T-cell (primary cell): ENCODE data around the gene CRTC1. TPM values are rescaled to one million over a fixed set of nuclear protein-coding genes. Genes with fewer than 3 reads are reported as not detected.

ENCODE experiments used
- ATAC-seq, 4 experiments: fragments of 200-7000 bp in 3 of 4; fragments of 150-1000 bp in 1 of 4; cut with Tn5 transposase; replicated peaks in 1 of 4; 1 replicate in 3 of 4; 2 replicates in 1 of 4; pipeline ENCODE4 v1.10.0; 2021; ENCODE audit warnings: moderate library complexity in 3 of 4, mild to moderate bottlenecking in 2 of 4, moderate number of reproducible peaks in 1 of 4
- CTCF ChIA-PET, 2 donors: fragments of 300-600 bp; sonication (Branson Sonifier 250); formaldehyde crosslinking; loops; one replicate each; lab custom pipeline; 2022; ENCODE audit warnings: antibody characterized with exemption in 2 of 2; lab: Charles Lee
- POLR2A ChIA-PET, 2 donors: fragments of 300-600 bp; sonication (Branson Sonifier 250); formaldehyde crosslinking; loops; one replicate each; lab custom pipeline; 2022; ENCODE audit warnings: antibody characterized with exemption in 2 of 2; lab: Charles Lee
- DNase-seq, 35 experiments: peaks; one replicate each; pipeline versions ENCODE4 v3.0.0 to v3.0.0-alpha.2; 2013 to 2023
- H3K27ac ChIP-seq: one replicate; pipeline ENCODE4 v1.5.1; 2013; ENCODE audit warnings: low read length
- H3K27me3 ChIP-seq, 2 experiments: replicated peaks in 1 of 2; 1 replicate in 1 of 2; 2 replicates in 1 of 2; pipeline versions ENCODE4 v1.6.1 to v1.7.0; 2013; ENCODE audit warnings: low read length in 1 of 2, mixed read lengths in 1 of 2; ENCODE audit not compliant: control insufficient read depth in 2 of 2, insufficient read depth in 2 of 2; ENCODE audit errors: extremely low read depth in 1 of 2
- H3K36me3 ChIP-seq, 2 donors: 1 replicate in 1 of 2; 2 replicates in 1 of 2; pipeline versions ENCODE4 v1.6.1 to v1.7.0; 2013; ENCODE audit warnings: low read length in 1 of 2; ENCODE audit not compliant: control insufficient read depth in 2 of 2, insufficient read depth in 1 of 2; ENCODE audit errors: extremely low read depth in 1 of 2
- H3K4me1 ChIP-seq, 2 experiments: 1 replicate in 1 of 2; 2 replicates in 1 of 2; pipeline versions ENCODE4 v1.6.1 to v1.7.0; 2013; ENCODE audit warnings: low read length in 2 of 2, mixed read lengths in 1 of 2; ENCODE audit not compliant: insufficient read depth in 2 of 2, control insufficient read depth in 1 of 2; ENCODE audit errors: extremely low read depth in 1 of 2
- H3K4me3 ChIP-seq, 2 donors: 1 replicate in 1 of 2; 2 replicates in 1 of 2; pipeline versions ENCODE4 v1.5.1 to v1.7.0; 2013; ENCODE audit warnings: mild to moderate bottlenecking in 2 of 2, low read length in 1 of 2, moderate library complexity in 1 of 2; ENCODE audit not compliant: control insufficient read depth in 1 of 2; ENCODE audit errors: extremely low read depth in 1 of 2
- H3K9me3 ChIP-seq: 2 replicates; pipeline ENCODE4 v1.7.0; 2013
- H3K27ac Mint-ChIP-seq, 2 donors: one replicate each; pipeline ENCODE4 v1.8.0; 2020 to 2021; ENCODE audit warnings: mild to moderate bottlenecking in 2 of 2, mixed read lengths in 2 of 2
- H3K27me3 Mint-ChIP-seq, 2 donors: one replicate each; pipeline ENCODE4 v1.8.0; 2021 to 2022; ENCODE audit warnings: mixed read lengths in 2 of 2
- H3K36me3 Mint-ChIP-seq: one replicate; pipeline ENCODE4 v1.8.0; 2021; ENCODE audit warnings: mixed read lengths
- H3K4me1 Mint-ChIP-seq, 3 donors: one replicate each; pipeline ENCODE4 v1.8.0; 2020 to 2022; ENCODE audit warnings: mixed read lengths in 3 of 3, mild to moderate bottlenecking in 1 of 3
- H3K4me3 Mint-ChIP-seq, 3 donors: one replicate each; pipeline ENCODE4 v1.8.0; 2020 to 2022; ENCODE audit warnings: mild to moderate bottlenecking in 3 of 3, mixed read lengths in 3 of 3, moderate library complexity in 3 of 3
- H3K9me3 Mint-ChIP-seq, 3 donors: one replicate each; pipeline ENCODE4 v1.8.0; 2020 to 2022; ENCODE audit warnings: mixed read lengths in 3 of 3
- WGBS: methylation state at CpG from one replicate; pipeline ENCODE4 v1.1.5; 2013; ENCODE audit warnings: missing lambda C conversion rate; ENCODE audit not compliant: insufficient coverage; 5-methylcytosine and 5-hydroxymethylcytosine counted together
- total RNA-seq, 35 experiments: library from RNA in 6 of 35; stranded (reverse) in 6 of 35; fragments of 120-200 nt in 1 of 35; gene quantifications; one replicate each; pipeline versions ENCODE4 v1.2.1 to v1.2.4 and lab custom pipeline; 2013 to 2026

CRTC1 gene
- total RNA-seq, 5 donors from 2014 or later (not counting 1 experiment from before 2014, with no cell fraction given), result 19.6 to 26.9 (median 25.0) TPM

GRCh38 chr19:18662972-18663732, 20.3 kb upstream of the CRTC1 start:
- no peak for ATAC-seq
- no peaks in the 10 kb centered on the region for H3K9me3 ChIP-seq
- ChIA-PET CTCF (interaction anchor here in 1 of 2 donors (0.6 kb wide), 1 partner anchor 14 kb away, joined by 4 read pairs; no protein-coding TSS in a partner anchor), POLR2A (no interaction called here)
- H3K36me3 Mint-ChIP-seq, result peaks cover 10% of the 10 kb centered on the region
- no peaks in the 10 kb centered on the region for H3K9me3 Mint-ChIP-seq
- peaks cover 26 to 28% (median 27%) of the 10 kb centered on the region in 3 donors for H3K4me1 Mint-ChIP-seq
- peaks cover 3 to 5% of the 10 kb centered on the region in 2 donors for H3K36me3 ChIP-seq
- 85% methylated on average over 11 of the region's 15 CpGs for whole genome bisulfite sequencing
- H3K27ac ChIP-seq, result no peak overlapping the region
- H3K4me3 Mint-ChIP-seq, result peak overlapping the region in 1 of 3 donors; percentile 70
- no peak overlapping the region for H3K27ac Mint-ChIP-seq
- H3K27me3 ChIP-seq, result no peaks in the 10 kb centered on the region
- H3K4me3 ChIP-seq, result no peak overlapping the region
- peaks cover 2 to 26% of the 10 kb centered on the region in 2 experiments for H3K4me1 ChIP-seq
- no peak for DNase-seq
- H3K27me3 Mint-ChIP-seq, result no peaks in the 10 kb centered on the region

GRCh38 chr19:18663940-18664530, 19.4 kb upstream of the CRTC1 start:
- ATAC-seq (peak; percentile 36 to 84 (median 62)), DNase-seq (peak in 19 of 35 experiments; percentile 9 to 54 (median 20))
- no peaks in the 10 kb centered on the region for H3K27me3 Mint-ChIP-seq
- H3K4me3 Mint-ChIP-seq, result peak overlapping the region in 2 of 3 donors; percentile 21 to 70
- H3K4me3 ChIP-seq, result peak overlapping the region in 1 of 2 donors; percentile 52
- no peak overlapping the region for H3K27ac ChIP-seq
- H3K9me3 ChIP-seq, result no peaks in the 10 kb centered on the region
- H3K4me1 ChIP-seq, result peaks cover 2 to 26% of the 10 kb centered on the region in 2 experiments
- H3K4me1 Mint-ChIP-seq, result peaks cover 18 to 21% (median 20%) of the 10 kb centered on the region in 3 donors
- peaks cover 10% of the 10 kb centered on the region for H3K36me3 Mint-ChIP-seq
- no peaks in the 10 kb centered on the region for H3K9me3 Mint-ChIP-seq
- WGBS, result 54% methylated on average over 14 of the region's 14 CpGs
- H3K27me3 ChIP-seq, result no peaks in the 10 kb centered on the region
- CTCF ChIA-PET, result no interaction called here
- peak overlapping the region in 1 of 2 donors; percentile 82 for H3K27ac Mint-ChIP-seq
- H3K36me3 ChIP-seq, result peaks cover 7 to 14% of the 10 kb centered on the region in 2 donors
- POLR2A ChIA-PET, result interaction anchor here in 1 of 2 donors (0.6 kb wide), 1 partner anchor 165 kb away, joined by 3 read pairs; no protein-coding TSS in a partner anchor

GRCh38 chr19:18665771-18666202, 17.7 kb upstream of the CRTC1 start:
- peaks cover 15 to 18% (median 16%) of the 10 kb centered on the region in 3 donors for H3K4me1 Mint-ChIP-seq
- H3K27ac Mint-ChIP-seq, result no peak overlapping the region
- no peaks in the 10 kb centered on the region for H3K27me3 Mint-ChIP-seq

GRCh38 chr19:18666317-18666716, 17.2 kb upstream of the CRTC1 start:
- POLR2A ChIA-PET, result no interaction called here
- Histone ChIP-seq H3K36me3 (peaks cover 15 to 28% of the 10 kb centered on the region in 2 donors), H3K4me1 (peaks cover 2 to 26% of the 10 kb centered on the region in 2 experiments), H3K27me3 (no peaks in the 10 kb centered on the region), H3K4me3 (no peak overlapping the region), H3K27ac (no peak overlapping the region), H3K9me3 (no peaks in the 10 kb centered on the region)
- peak overlapping the region in 1 of 3 donors; percentile 23 for H3K4me3 Mint-ChIP-seq
- H3K27me3 Mint-ChIP-seq, result no peaks in the 10 kb centered on the region
- H3K9me3 Mint-ChIP-seq, result no peaks in the 10 kb centered on the region
- peaks cover 21% of the 10 kb centered on the region for H3K36me3 Mint-ChIP-seq
- DNase-seq (no peak), ATAC-seq (no peak)
- H3K4me1 Mint-ChIP-seq, result peaks cover 13 to 17% (median 15%) of the 10 kb centered on the region in 3 donors
- H3K27ac Mint-ChIP-seq, result no peak overlapping the region
- 97% methylated on average over 6 of the region's 12 CpGs for WGBS
- CTCF ChIA-PET, result no interaction called here

More at GRCh38 chr19:18665771-18666202, 17.7 kb upstream of the CRTC1 start:
- no peaks in the 10 kb centered on the region for H3K9me3 ChIP-seq
- ChIA-PET POLR2A (no interaction called here), CTCF (no interaction called here)
- H3K27ac ChIP-seq, result no peak overlapping the region
- H3K4me1 ChIP-seq, result peaks cover 2 to 26% of the 10 kb centered on the region in 2 experiments
- WGBS, result 97% methylated on average over 22 of the region's 22 CpGs
- Mint-ChIP-seq H3K9me3 (no peaks in the 10 kb centered on the region), H3K36me3 (peaks cover 21% of the 10 kb centered on the region), H3K4me3 (peak overlapping the region in 1 of 3 donors; percentile 23)
- peaks cover 11 to 24% of the 10 kb centered on the region in 2 donors for H3K36me3 ChIP-seq
- DNase-seq (no peak), ATAC-seq (no peak)
- no peaks in the 10 kb centered on the region for H3K27me3 ChIP-seq
- H3K4me3 ChIP-seq, result no peak overlapping the region

GRCh38 chr19:18666784-18667183, 16.7 kb upstream of the CRTC1 start:
- Histone ChIP-seq H3K4me1 (peaks cover 2 to 26% of the 10 kb centered on the region in 2 experiments), H3K4me3 (no peak overlapping the region), H3K36me3 (peaks cover 15 to 28% of the 10 kb centered on the region in 2 donors), H3K27me3 (no peaks in the 10 kb centered on the region), H3K27ac (no peak overlapping the region), H3K9me3 (no peaks in the 10 kb centered on the region)
- POLR2A ChIA-PET, result no interaction called here
- CTCF ChIA-PET, result no interaction called here
- WGBS, result 97% methylated on average over 5 of the region's 5 CpGs
- DNase-seq (no peak), ATAC-seq (no peak)
- no peak overlapping the region for H3K4me3 Mint-ChIP-seq
- no peak overlapping the region for H3K27ac Mint-ChIP-seq
- peaks cover 21% of the 10 kb centered on the region for H3K36me3 Mint-ChIP-seq
- H3K27me3 Mint-ChIP-seq, result no peaks in the 10 kb centered on the region
- H3K4me1 Mint-ChIP-seq, result peaks cover 12 to 15% (median 15%) of the 10 kb centered on the region in 3 donors
- H3K9me3 Mint-ChIP-seq, result no peaks in the 10 kb centered on the region

- no peak overlapping the region for H3K27ac Mint-ChIP-seq
- 97% methylated on average over 55 of the region's 55 CpGs for WGBS
- Histone ChIP-seq H3K27ac (no peak overlapping the region), H3K4me1 (peaks cover 2 to 26% of the 10 kb centered on the region in 2 experiments), H3K9me3 (no peaks in the 10 kb centered on the region), H3K27me3 (no peaks in the 10 kb centered on the region), H3K36me3 (peaks cover 15 to 28% of the 10 kb centered on the region in 2 donors), H3K4me3 (no peak overlapping the region)
- no peak for ATAC-seq
- peaks cover 21% of the 10 kb centered on the region for H3K36me3 Mint-ChIP-seq
- POLR2A ChIA-PET, result no interaction called here
- no peak overlapping the region for H3K4me3 Mint-ChIP-seq
- DNase-seq, result no peak
- H3K9me3 Mint-ChIP-seq, result no peaks in the 10 kb centered on the region
- H3K27me3 Mint-ChIP-seq, result no peaks in the 10 kb centered on the region
- CTCF ChIA-PET, result interaction anchor here in 1 of 2 donors (0.5 kb wide), 1 partner anchor 15 kb away, joined by 5 read pairs; no protein-coding TSS in a partner anchor
- peaks cover 12 to 15% (median 15%) of the 10 kb centered on the region in 3 donors for H3K4me1 Mint-ChIP-seq
Measured at GRCh38 chr19:18667531-18668251, 15.8 kb upstream of the CRTC1 start.
